ENCODE data around the gene ZMYND15.

Gene ZMYND15

GRCh38 chr17:4743898-4744297, 4.3 kb downstream of the ZMYND15 start:
- no peak for DNase-seq

DNA sequence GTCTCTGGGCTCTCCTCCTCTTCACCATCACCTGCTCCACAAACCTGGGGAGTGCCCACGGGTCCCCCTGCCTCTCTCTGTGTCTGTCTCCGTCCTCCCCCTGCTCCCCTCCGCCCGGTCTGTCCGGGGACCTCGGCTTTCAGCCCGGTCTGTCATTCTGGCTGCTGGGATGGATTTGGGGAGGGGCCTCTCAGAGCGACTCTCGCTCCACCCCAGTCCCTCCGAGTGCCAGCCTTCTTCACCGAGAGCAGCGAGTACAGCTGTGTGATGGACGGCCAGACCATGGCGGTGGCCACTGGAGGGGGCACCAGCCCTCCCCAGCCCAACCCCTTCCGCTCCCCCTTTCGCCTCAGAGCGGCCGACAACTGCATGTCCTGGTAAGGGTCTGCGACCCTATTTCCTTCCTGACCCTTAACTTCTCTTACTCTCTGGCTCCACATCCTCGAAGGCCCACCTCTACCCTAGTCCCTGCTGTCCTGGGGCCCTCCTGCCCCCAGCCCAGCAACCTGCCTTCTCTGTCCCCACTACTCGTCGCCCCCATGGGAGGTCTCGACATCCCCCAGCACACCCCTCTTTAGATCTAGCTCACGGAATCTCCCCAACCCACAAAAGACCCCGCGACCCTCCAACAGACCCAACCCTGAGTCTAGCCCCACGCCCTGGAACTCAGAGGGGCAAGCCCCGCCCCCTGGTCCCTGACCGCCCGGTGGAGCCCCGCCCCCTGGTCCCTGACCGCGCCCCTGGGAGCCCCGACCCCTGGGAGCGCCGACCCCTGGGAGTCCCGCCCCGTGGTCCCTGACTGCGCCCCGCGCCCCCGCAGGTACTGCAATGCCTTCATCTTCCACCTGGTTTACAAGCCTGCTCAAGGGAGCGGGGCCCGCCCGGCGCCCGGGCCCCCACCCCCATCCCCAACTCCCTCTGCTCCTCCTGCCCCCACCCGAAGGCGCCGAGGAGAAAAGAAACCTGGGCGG, 5.7 kb downstream of the ZMYND15 start:
- no peak for DNase-seq

DNA sequence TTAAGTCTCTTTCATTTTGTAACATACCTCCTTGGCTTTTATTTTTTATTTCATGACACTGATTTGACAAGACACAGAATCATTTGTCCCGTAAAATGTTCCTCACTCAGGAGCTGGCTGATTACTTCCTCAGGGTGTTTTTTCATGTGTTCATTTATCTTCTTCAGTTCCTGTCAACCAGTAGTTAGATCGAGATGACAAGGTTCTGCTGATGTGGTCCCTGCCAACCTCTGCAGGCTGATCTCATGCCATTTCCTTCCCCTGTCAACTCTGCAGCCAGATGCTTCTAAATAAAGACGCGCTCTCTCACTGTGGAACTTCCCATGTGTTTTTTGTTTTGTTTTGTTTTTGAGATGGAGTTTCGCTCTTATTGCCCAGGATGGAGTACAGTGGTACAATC, 8.2 kb downstream of the ZMYND15 start:
- DNase-seq, result no peak

DNA sequence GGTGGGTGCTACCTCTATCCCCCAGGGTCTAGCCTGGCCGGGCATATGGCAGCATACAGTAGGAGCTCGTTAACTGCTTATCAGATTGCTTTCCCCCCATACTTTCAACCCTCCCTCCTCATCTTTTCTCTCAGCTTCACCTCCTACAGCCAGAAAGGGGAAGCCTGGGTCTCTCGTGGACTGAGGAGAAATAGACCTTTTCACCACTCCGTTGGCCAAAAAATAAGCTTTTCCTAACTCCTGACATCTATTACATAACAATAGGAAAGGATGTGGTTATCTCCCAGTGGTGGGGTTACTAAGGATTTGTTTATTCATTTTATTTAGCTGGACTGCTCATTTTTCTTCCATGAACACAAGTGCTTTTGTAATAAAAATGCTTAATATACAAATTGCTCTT, 9.1 kb downstream of the ZMYND15 start:
- no peak for DNase-seq

- DNase-seq, result no peak
These were observed 11.0 kb downstream of the ZMYND15 start for GRCh38 chr17:4750606-4751005.

DNA sequence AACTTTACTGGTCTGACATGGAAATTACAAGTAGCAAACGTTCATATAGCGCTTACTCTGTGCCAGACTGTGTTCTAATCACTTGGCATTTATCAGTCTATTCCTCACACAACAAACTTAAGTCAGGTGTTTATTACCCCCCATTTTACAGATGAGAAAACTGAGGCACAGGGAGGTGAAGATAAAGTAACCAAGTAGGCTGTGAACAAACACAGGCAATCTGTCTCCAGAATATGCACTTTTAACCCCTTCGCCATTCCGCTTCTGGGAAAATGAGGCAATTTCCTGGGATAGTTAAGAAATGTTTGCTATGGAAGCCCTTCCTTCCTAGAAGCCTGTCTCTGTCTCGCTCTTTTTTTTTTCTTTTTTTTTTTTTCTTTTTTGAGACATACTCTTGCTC, 12.3 kb downstream of the ZMYND15 start:
- DNase-seq, result no peak

DNA sequence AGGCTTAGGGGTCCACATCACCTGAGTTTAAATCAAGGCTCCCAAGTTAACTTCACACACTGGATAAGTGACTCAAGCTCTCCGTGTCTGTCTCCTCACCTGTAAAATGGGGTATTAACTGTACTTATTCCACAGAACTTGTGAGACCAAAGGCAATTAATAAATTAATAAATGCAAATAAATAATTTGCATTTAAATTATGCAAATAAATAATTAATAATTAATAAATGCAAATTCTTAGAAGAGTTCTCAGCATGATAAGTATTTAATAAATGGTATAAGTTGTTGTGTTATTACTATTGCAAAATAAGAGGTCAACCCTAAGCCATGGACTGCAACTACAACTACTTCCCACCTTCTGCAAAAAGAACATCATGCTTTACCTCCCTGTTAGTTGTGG, 13.8 kb downstream of the ZMYND15 start:
- DNase-seq, result no peak

DNA sequence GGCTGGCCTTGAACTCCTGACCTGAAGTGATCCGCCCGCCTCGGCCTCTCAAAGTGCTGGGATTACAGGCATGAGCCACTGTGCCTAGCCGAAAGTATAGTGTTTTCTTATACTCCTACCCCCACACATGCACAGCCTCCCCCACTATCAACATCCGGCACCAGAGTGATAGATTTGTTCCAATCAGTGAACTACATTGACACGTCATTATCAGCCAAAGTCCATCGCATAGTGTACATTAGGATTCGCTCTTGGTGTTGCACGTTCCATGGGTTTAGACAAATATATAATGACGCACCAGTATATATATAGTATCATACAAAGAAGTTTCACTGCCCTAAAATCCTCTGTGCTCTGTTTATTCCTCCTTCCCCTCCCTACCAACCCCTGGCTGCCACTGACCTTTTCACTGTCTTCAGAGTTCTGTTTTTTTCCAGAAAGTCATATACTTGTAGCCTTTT, 20.2 kb downstream of the ZMYND15 start:
- DNase-seq, result no peak

DNA sequence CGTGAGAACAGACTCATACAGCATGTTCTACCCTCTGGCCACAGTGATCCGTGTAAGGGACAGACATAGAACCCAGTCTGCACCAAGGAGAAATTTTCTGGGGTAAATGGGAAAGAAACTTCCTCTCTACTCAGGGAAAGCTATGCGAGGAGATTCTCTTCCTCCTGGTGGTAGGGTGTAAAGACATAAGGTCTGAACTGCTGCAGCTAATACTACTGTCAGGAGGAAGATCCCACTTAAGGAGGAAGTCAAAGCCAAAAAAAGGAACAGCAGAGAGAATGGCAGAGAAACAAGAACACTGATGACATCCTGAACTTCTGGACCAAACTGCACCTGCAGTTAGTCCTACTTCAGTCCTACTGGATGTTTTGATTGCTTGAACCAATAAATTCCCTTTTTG, 25.0 kb downstream of the ZMYND15 start:
- DNase-seq, result no peak

- DNase-seq, result no peak
These were observed 26.6 kb downstream of the ZMYND15 start for GRCh38 chr17:4766201-4766600.

DNA sequence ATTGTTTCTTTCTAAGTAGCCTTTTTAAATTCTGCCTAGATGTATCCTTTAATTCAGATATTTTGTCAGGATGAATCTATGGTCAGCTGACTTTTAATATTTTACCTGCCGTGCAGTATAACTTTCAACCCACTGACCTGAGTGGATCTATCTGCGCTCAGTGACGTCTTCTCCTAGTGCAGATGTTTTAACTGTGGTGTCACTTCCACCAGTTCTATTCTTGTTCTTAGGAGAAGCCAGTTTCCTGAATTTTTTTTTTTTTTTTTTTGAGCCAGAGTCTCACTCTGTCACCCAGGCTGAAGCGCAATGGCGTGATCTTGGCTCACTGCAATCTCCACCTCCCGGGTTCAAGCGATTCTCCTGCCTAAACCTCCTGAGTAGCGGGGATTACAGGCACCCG, 27.1 kb downstream of the ZMYND15 start:
- DNase-seq, result no peak

DNA sequence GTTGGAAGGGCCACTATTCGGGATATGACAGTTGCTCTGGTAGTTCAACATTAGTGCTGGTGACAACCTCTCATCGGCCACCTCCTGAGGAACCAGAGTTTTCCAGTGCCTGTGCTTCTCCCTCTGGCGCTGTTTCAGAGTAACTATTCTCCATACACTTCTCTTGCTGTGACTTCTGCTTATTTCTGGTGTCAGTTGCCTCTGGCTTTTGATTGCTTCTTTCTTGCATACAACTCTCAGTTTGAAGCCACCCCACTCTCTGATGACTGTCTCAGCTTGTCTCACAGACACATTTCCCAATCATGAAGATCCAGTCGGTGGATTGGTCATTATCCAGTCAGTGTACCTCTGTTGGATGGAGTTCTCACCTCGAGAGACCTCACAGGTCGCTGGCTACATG, 28.7 kb downstream of the ZMYND15 start:
- no peak for DNase-seq

DNA sequence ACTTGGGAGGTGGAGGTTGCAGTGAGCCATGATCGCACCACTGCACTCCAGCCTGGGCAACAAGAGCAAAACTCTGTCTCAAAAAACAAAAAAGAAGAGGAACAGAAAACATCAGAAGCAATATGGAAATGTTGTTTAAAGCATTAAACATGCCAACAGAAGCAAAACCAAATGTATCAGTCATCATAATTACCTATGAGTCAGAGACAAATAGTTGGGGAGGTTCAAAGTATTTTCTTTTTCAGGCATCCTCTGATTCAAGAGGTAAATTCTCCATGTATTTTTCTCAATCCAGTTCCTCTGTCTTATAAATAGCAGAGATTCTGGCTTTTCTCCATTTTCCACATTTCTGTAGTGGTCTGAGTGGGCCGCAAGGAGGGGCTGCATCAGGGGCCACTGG, 30.0 kb downstream of the ZMYND15 start:
- no peak for DNase-seq

DNA sequence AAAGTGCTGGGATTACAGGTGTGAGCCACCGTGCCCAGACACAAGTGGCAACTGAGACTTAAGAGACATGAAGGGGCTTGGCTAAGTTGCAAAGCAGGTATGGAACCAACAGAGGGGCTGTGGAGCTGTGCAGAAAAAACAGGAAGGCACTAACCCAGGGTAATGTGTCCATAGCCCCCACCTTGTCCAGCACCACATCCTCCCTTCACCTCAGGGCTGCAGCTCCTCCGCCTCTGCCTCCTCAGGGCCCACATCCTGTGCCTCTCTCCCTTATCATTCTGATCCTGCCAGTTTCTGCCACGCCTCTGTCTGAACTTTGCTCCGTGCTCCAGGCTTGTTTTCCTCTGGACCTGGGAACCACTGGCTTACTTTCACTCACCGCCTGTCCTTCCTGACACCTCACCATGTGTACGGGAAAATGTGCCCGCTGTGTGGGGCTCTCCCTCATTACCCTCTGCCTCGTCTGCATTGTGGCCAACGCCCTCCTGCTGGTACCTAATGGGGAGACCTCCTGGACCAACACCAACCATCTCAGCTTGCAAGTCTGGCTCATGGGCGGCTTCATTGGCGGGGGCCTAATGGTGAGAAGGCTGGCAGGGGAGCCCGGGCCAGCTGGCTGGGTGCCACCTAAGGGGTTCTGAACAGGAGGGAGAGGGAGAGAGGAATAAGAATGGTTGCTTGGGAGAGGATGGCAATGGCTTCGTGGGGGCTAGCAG, 32.0 kb downstream of the ZMYND15 start, which contains the start of gene TM4SF5:
Gene TM4SF5 (plus strand): TSS at position 368 of the 716 bp plus-strand sequence. CDS start 37 bp downstream, at position 405.
- DNase-seq, result no peak

- DNase-seq, result no peak
These were observed 32.6 kb downstream of the ZMYND15 start for GRCh38 chr17:4772235-4772613.

- DNase-seq, result no peak
These were observed 38.5 kb downstream of the ZMYND15 start for GRCh38 chr17:4777969-4778760.

- DNase-seq, result no peak
These were observed 40.8 kb downstream of the ZMYND15 start for GRCh38 chr17:4780325-4780955.

DNA sequence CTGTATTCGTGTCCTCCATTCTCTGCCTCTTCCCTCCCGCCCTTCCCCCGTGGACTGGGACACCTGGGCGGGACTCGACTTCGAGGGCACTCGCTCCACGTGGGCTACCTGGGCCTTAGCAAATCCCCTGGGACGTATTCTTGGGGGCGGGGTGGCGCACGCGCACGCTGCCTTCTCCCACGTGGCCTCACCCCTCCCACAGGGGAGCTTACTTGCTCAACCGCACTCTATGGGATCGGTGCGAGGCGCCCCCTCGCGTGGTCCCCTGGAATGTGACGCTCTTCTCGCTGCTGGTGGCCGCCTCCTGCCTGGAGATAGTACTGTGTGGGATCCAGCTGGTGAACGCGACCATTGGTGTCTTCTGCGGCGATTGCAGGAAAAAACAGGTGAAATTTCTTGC, 43.0 kb downstream of the ZMYND15 start:
- DNase-seq, result no peak

DNA sequence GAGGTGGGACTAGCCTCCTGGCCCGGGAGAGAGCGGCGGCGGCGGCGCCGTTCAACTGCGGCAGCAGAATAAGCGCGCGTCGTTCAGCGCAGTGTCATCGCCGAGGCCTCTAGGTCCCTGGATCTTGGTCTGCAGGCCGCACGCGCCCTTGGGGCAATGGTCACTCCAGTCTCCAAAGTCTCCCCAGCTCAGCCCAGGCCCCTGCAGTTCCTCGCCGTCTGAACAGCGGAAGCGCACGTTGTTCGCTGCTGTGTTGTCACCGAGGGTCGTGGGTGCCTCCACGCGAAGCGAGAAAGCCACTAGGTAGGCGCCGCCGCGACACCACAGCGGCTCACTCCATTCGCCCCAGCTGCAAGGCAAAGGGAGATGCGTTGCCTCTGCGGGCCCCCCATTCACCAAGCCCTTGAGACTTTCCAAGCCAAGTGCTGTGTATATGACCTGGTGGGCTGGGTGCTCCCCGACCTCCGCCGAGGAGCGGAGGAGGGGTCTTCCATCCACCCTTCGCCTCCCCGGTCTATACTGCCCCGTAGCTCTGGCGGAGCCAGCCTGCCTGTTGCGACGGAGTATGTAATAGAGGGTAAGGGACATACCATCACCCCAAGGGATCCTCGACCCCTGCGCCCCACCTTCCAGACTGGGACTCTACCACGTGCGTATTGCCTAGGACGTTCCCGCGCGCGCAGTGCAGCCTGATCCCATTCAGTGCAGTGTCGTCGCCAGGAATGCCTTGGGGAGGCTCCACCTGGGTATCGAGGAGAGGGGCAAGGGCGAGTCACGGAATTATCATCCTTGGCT, 45.9 kb downstream of the ZMYND15 start:
- DNase-seq, result peak; percentile 22

DNA sequence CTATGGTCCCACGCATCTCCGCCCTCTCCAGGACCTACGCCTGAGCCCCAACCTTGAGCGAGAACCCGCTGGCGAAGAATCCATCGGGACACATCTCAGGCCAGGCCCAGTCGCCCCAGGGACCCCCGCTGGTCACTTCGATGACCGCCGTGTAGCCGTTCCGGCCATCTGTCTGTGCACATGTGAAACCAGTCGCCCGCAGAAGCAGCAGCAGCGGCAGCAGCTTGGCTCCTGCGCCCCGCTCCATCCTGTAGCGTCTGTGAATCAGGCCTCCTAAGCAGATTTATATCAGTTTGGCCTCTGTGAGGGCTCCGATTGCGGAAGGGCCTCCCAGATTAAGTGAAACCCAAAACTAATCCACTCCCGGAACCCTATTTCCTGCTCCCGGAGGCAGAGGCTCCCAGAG, 46.5 kb downstream of the ZMYND15 start, which contains the start of gene VMO1:
Gene VMO1 (minus strand): TSS at position 259 of the 406 bp plus-strand sequence. CDS start 12 bp downstream, at position 247.
- DNase-seq, result no peak

- no peak for DNase-seq
These were observed 46.9 kb downstream of the ZMYND15 start for GRCh38 chr17:4786516-4786915.

Measured in activated naive CD4-positive, alpha-beta T cell treated with anti-CD3 and anti-CD28 coated beads, Interleukin-2, amount 50 U/mL, for 16 hours (primary cell).